ENCODE data around the gene MACROD2.

GRCh38 chr20:15278041-15278440 is 1282.7 kb downstream of the MACROD2 start:
- TF ChIP-seq, protein P1, sequence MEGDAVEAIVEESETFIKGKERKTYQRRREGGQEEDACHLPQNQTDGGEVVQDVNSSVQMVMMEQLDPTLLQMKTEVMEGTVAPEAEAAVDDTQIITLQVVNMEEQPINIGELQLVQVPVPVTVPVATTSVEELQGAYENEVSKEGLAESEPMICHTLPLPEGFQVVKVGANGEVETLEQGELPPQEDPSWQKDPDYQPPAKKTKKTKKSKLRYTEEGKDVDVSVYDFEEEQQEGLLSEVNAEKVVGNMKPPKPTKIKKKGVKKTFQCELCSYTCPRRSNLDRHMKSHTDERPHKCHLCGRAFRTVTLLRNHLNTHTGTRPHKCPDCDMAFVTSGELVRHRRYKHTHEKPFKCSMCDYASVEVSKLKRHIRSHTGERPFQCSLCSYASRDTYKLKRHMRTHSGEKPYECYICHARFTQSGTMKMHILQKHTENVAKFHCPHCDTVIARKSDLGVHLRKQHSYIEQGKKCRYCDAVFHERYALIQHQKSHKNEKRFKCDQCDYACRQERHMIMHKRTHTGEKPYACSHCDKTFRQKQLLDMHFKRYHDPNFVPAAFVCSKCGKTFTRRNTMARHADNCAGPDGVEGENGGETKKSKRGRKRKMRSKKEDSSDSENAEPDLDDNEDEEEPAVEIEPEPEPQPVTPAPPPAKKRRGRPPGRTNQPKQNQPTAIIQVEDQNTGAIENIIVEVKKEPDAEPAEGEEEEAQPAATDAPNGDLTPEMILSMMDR (IDR thresholded peaks at IDR 0.05) = no peak
- TF ChIP-seq POLR2A (IDR thresholded peaks at IDR 0.05) = no peak
- no peak for TF ChIP-seq EP300 (IDR thresholded peaks at IDR 0.05)

All from tibial nerve (tissue), 4 donors.